Ascending aorta (tissue), 2 donors: ENCODE data around the gene HTT-AS. TPM values are rescaled to one million over a fixed set of nuclear protein-coding genes. Genes with fewer than 3 reads are reported as not detected.

Experiments
- DNase-seq, 2 donors: peaks; one replicate each; pipeline ENCODE4 v3.0.0-alpha.2; 2019; ENCODE audit warnings: low spot score in 2 of 2
- H3K27ac ChIP-seq, 2 donors: fragments of 200-600 bp; sonication (generic); one replicate each; pipeline ENCODE4 v1.5.1; 2016 to 2017; ENCODE audit warnings: mild to moderate bottlenecking in 1 of 2
- H3K27me3 ChIP-seq: fragments of 200-600 bp; sonication (generic); one replicate; pipeline ENCODE4 v1.5.1; 2017
- H3K36me3 ChIP-seq, 2 donors: fragments of 200-600 bp; sonication (generic); one replicate each; pipeline ENCODE4 v1.5.1; 2016
- H3K4me1 ChIP-seq, 2 donors: fragments of 200-600 bp; sonication (generic); one replicate each; pipeline ENCODE4 v1.5.1; 2016 to 2017; ENCODE audit warnings: mild to moderate bottlenecking in 1 of 2
- H3K4me3 ChIP-seq, 2 donors: fragments of 200-600 bp; sonication (generic); one replicate each; pipeline ENCODE4 v1.5.1; 2016 to 2017; ENCODE audit warnings: mild to moderate bottlenecking in 1 of 2
- H3K9me3 ChIP-seq, 2 donors: fragments of 200-600 bp; sonication (generic); one replicate each; pipeline ENCODE4 v1.5.1; 2016
- CTCF ChIP-seq, 3 experiments: fragments of 200-600 bp in 2 of 3; fragments of 450-650 bp in 1 of 3; sonication (generic) in 2 of 3; IDR thresholded peaks; one replicate each; pipeline ENCODE4 v1.5.1; 2016 to 2019; ENCODE audit warnings: antibody characterized with exemption in 3 of 3, mild to moderate bottlenecking in 1 of 3, moderate library complexity in 1 of 3
- intact Hi-C: fragments of 100-400 bp; cut with DNase I; formaldehyde crosslinking; loops from one replicate; pipeline ENCODE4 v1.15.1; 2023
- total RNA-seq: library from RNA; depleted of rRNA; stranded (reverse); fragments of >200 nt; gene quantifications from one replicate; pipeline ENCODE4 v1.1.0, GENCODE V29; 2016

Gene HTT-AS
- total RNA-seq, 1 donor from 2014 or later = not detected

- peaks cover 46 to 65% of the 10 kb centered on the region in 2 donors for H3K36me3 ChIP-seq
- no peaks in the 10 kb centered on the region for H3K27me3 ChIP-seq
- no peaks in the 10 kb centered on the region for H3K4me1 ChIP-seq
- H3K27ac ChIP-seq = no peak overlapping the region
- no peak for DNase-seq
- no peak for TF ChIP-seq CTCF (IDR thresholded peaks at IDR 0.05)
- no peaks in the 10 kb centered on the region for H3K9me3 ChIP-seq
- no peak overlapping the region for H3K4me3 ChIP-seq
- intact Hi-C loops = no loop called here
Observed at GRCh38 chr4:3112609-3113469, 38.5 kb upstream of the HTT-AS start.

- no peak overlapping the region for H3K4me3 ChIP-seq
- no peak overlapping the region for H3K27ac ChIP-seq
- intact Hi-C loops = no loop called here
- H3K36me3 ChIP-seq = peaks cover 47 to 65% of the 10 kb centered on the region in 2 donors
- DNase-seq = no peak
- no peaks in the 10 kb centered on the region for H3K27me3 ChIP-seq
- peaks cover 0 to 3% of the 10 kb centered on the region in 2 donors for H3K4me1 ChIP-seq
- no peak for TF ChIP-seq CTCF (IDR thresholded peaks at IDR 0.05)
- no peaks in the 10 kb centered on the region for H3K9me3 ChIP-seq
Observed at GRCh38 chr4:3112201-3112600, 37.9 kb upstream of the HTT-AS start.

- no peaks in the 10 kb centered on the region for H3K27me3 ChIP-seq
- no peak overlapping the region for H3K4me3 ChIP-seq
- H3K36me3 ChIP-seq = peaks cover 41 to 66% of the 10 kb centered on the region in 2 donors
- intact Hi-C loops = no loop called here
- no peak for DNase-seq
- no peaks in the 10 kb centered on the region for H3K9me3 ChIP-seq
- TF ChIP-seq CTCF (IDR thresholded peaks at IDR 0.05) = no peak
- no peak overlapping the region for H3K27ac ChIP-seq
- peaks cover 2 to 7% of the 10 kb centered on the region in 2 donors for H3K4me1 ChIP-seq
Observed at GRCh38 chr4:3111461-3111860, 37.1 kb upstream of the HTT-AS start.

- no peaks in the 10 kb centered on the region for H3K27me3 ChIP-seq
- no peaks in the 10 kb centered on the region for H3K9me3 ChIP-seq
- intact Hi-C loops = loop anchor here (10.0 kb wide), 2 partner anchors 337 to 847 kb away; partner anchors contain the start of gene HGFAC
- no peak overlapping the region for H3K4me3 ChIP-seq
- peaks cover 2 to 7% of the 10 kb centered on the region in 2 donors for H3K4me1 ChIP-seq
- H3K27ac ChIP-seq = no peak overlapping the region
- H3K36me3 ChIP-seq = peaks cover 35 to 57% of the 10 kb centered on the region in 2 donors
- TF ChIP-seq CTCF (IDR thresholded peaks at IDR 0.05) = no peak
- DNase-seq = no peak
Observed at GRCh38 chr4:3108211-3108610, 33.9 kb upstream of the HTT-AS start.

- TF ChIP-seq CTCF (IDR thresholded peaks at IDR 0.05) = no peak
- Histone ChIP-seq H3K27me3 (no peaks in the 10 kb centered on the region), H3K4me3 (no peak overlapping the region), H3K36me3 (peaks cover 38 to 52% of the 10 kb centered on the region in 2 donors), H3K27ac (no peak overlapping the region), H3K4me1 (peaks cover 2 to 7% of the 10 kb centered on the region in 2 donors), H3K9me3 (no peaks in the 10 kb centered on the region)
- no peak for DNase-seq
- intact Hi-C loops = loop anchor here (2.0 to 10.0 kb wide), 3 partner anchors 27 to 847 kb away; partner anchors contain the start of gene HGFAC
Observed at GRCh38 chr4:3107691-3108121, 33.4 kb upstream of the HTT-AS start.
